K562 (cell line): ENCODE data around the gene GNS. TPM values are rescaled to one million over a fixed set of nuclear protein-coding genes. Genes with fewer than 3 reads are reported as not detected.

Source experiments
- ATAC-seq: fragments of 200-7000 bp; cut with Tn5 transposase; 3 replicates; pipeline ENCODE4 v1.9.1; 2020; ENCODE audit warnings: moderate library complexity
- BruUV-seq: library from RNA; stranded (reverse); fragments of 400-500 nt; replicated peaks from 2 replicates; lab custom pipeline; 2021; lab: Mats Ljungman, UMichigan
- CTCF ChIA-PET: fragments of 300-600 bp; formaldehyde crosslinking; extraction: SDS; loops from one replicate; lab custom pipeline; 2021; ENCODE audit warnings: low intra/inter-chr PET ratio; lab: Yijun Ruan, JAX
- POLR2A ChIA-PET: fragments of 300-600, 350-650 bp; sonication (Branson Sonifier 250); formaldehyde crosslinking; extraction: SDS; loops from one replicate; lab custom pipeline; 2021; ENCODE audit warnings: antibody characterized with exemption, inconsistent platforms; lab: Yijun Ruan, JAX
- DNase-seq, 4 experiments: peaks; one replicate each; pipeline versions ENCODE4 v3.0.0 to v3.0.0-alpha.2; 2011 to 2018; ENCODE audit warnings: low spot score in 3 of 4, mixed read lengths in 3 of 4; ENCODE audit errors: extremely low read depth in 1 of 4
- FAIRE-seq: peaks from 2 replicates; lab custom pipeline; 2011; peaks lifted over from hg19 to GRCh38; lab: Jason Lieb, UNC
- H2AFZ ChIP-seq: 2 replicates; pipeline ENCODE4 v1.6.0; 2011; ENCODE audit warnings: low read depth, low read length, control low read depth, inconsistent platforms
- H3K27ac ChIP-seq: fragments of 200-600 bp; 3 replicates; pipeline ENCODE4 v1.8.0; 2011; ENCODE audit warnings: low read depth, mild to moderate bottlenecking, control low read depth, inconsistent platforms, low read length, moderate library complexity, mixed read lengths; ENCODE audit errors: extremely low read depth
- H3K27me3 ChIP-seq, 2 experiments: fragments of 300-600 bp in 1 of 2; 2 replicates in 1 of 2; 3 replicates in 1 of 2; pipeline versions ENCODE4 v1.6.0 to v1.8.0; 2011; ENCODE audit warnings: inconsistent platforms in 2 of 2, low read length in 2 of 2, mild to moderate bottlenecking in 1 of 2, mixed read lengths in 1 of 2, moderate library complexity in 1 of 2; ENCODE audit not compliant: control insufficient read depth in 2 of 2, insufficient read depth in 2 of 2
- H3K36me3 ChIP-seq: fragments of 300-600 bp; 3 replicates; pipeline ENCODE4 v1.8.0; 2011; ENCODE audit warnings: mild to moderate bottlenecking, low read length, inconsistent platforms; ENCODE audit not compliant: control insufficient read depth, insufficient read depth
- H3K4me1 ChIP-seq, 2 experiments: fragments of 200-600 bp in 1 of 2; replicated peaks in 1 of 2; 2 replicates in 1 of 2; 3 replicates in 1 of 2; pipeline versions ENCODE4 v1.5.1 to v1.8.0; 2011; ENCODE audit warnings: inconsistent platforms in 2 of 2, low read length in 2 of 2, mild to moderate bottlenecking in 1 of 2, mixed read lengths in 1 of 2, moderate library complexity in 1 of 2; ENCODE audit not compliant: control insufficient read depth in 2 of 2, insufficient read depth in 2 of 2
- H3K4me2 ChIP-seq: 2 replicates; pipeline ENCODE4 v1.6.1; 2011; ENCODE audit warnings: low read length, control low read depth, inconsistent platforms, mixed read lengths; ENCODE audit not compliant: insufficient read depth
- H3K4me3 ChIP-seq: fragments of 200-600 bp; sonication (generic), shearing (Covaris generic); 2 replicates; pipeline ENCODE4 v1.5.1; 2016; ENCODE audit warnings: control low read depth, inconsistent platforms
- H3K79me2 ChIP-seq: fragments of 200-600 bp; 3 replicates; pipeline ENCODE4 v1.8.0; 2011; ENCODE audit warnings: low read length, inconsistent platforms; ENCODE audit not compliant: control insufficient read depth, insufficient read depth
- H3K9ac ChIP-seq, 2 experiments: 2 replicates each; pipeline versions ENCODE4 v1.6.0 to v1.6.1; 2011; ENCODE audit warnings: low read depth in 2 of 2, low read length in 2 of 2, control low read depth in 1 of 2, inconsistent platforms in 1 of 2, mild to moderate bottlenecking in 1 of 2, mixed read lengths in 1 of 2; ENCODE audit not compliant: insufficient read depth in 1 of 2
- H3K9me1 ChIP-seq: one replicate; pipeline ENCODE4 v1.6.0; 2011; ENCODE audit warnings: inconsistent platforms, mild to moderate bottlenecking, low read length, moderate library complexity; ENCODE audit not compliant: control insufficient read depth, insufficient read depth
- H3K9me3 ChIP-seq: replicated peaks from 2 replicates; pipeline ENCODE4 v1.5.1; 2011; ENCODE audit warnings: low read depth, low read length, inconsistent platforms; ENCODE audit not compliant: control insufficient read depth, insufficient read depth
- H4K20me1 ChIP-seq: replicated peaks from 2 replicates; pipeline ENCODE4 v1.6.1; 2011; ENCODE audit warnings: low read length, inconsistent platforms, mixed read lengths; ENCODE audit not compliant: control insufficient read depth, insufficient read depth
- CBX8 ChIP-seq: fragments of 200-600 bp; sonication (generic); IDR thresholded peaks from 2 replicates; pipeline ENCODE4 v1.6.1; 2012; ENCODE audit warnings: borderline replicate concordance, mixed run types, low read depth, mild to moderate bottlenecking, moderate library complexity, mixed read lengths, low read length, control low read depth, inconsistent platforms; ENCODE audit not compliant: poor library complexity, severe bottlenecking; ENCODE audit errors: extremely low read depth
- GATA2 ChIP-seq: sonication (generic); formaldehyde crosslinking; IDR thresholded peaks from 2 replicates; pipeline ENCODE4 v1.4.0; 2020; ENCODE audit warnings: mild to moderate bottlenecking, missing genetic modification reagents
- GATAD2A ChIP-seq: fragments of 450-650 bp; IDR thresholded peaks from 2 replicates; pipeline ENCODE4 v1.6.1; 2017
- MEIS2 ChIP-seq: fragments of 450-650 bp; IDR thresholded peaks from 2 replicates; pipeline ENCODE4 v1.6.1; 2014; ENCODE audit warnings: mild to moderate bottlenecking; ENCODE audit not compliant: partially characterized antibody
- NFIC ChIP-seq: fragments of 450-650 bp; IDR thresholded peaks from 2 replicates; pipeline ENCODE4 v1.6.1; 2017; ENCODE audit warnings: mild to moderate bottlenecking, inconsistent platforms
- RCOR1 ChIP-seq, 2 experiments: IDR thresholded peaks; 2 replicates each; pipeline ENCODE4 v1.6.1; 2012; ENCODE audit warnings: low read depth in 2 of 2, low read length in 2 of 2, borderline replicate concordance in 1 of 2, improper control_type of control experiment in 1 of 2
- RUNX1 ChIP-seq: sonication (generic); IDR thresholded peaks from 2 replicates; pipeline ENCODE4 v1.6.1; 2016; ENCODE audit warnings: antibody characterized with exemption, low read depth
- ZNF175 ChIP-seq: fragments of 200-800 bp; sonication (Bioruptor generic); IDR thresholded peaks from 2 replicates; pipeline ENCODE4 v1.6.1; 2016; ENCODE audit warnings: low read depth, mild to moderate bottlenecking, missing genetic modification characterization, missing compliant biosample characterization
- ZNF518B ChIP-seq: fragments of 250-450 bp; sonication (Bioruptor Pico); IDR thresholded peaks from 2 replicates; pipeline ENCODE4 v1.5.0; 2021; ENCODE audit warnings: mild to moderate bottlenecking, moderate library complexity
- WGBS: fragments of 100-300 bp; shearing (Covaris generic); methylation state at CpG from one replicate; pipeline ENCODE4 v1.1.6; 2016; ENCODE audit warnings: low coverage, mixed read lengths; ENCODE audit not compliant: insufficient coverage; ENCODE audit errors: missing lambda C conversion rate; 5-methylcytosine and 5-hydroxymethylcytosine counted together
- in situ Hi-C: fragments of 300-500 bp; cut with MboI; formaldehyde crosslinking; loops from 4 replicates; pipeline ENCODE4 v1.15.0; 2018; ENCODE audit warnings: inconsistent platforms, mixed read lengths
- intact Hi-C: fragments of 100-400 bp; cut with micrococcal nuclease; formaldehyde crosslinking; loops from 2 replicates; pipeline ENCODE4 v1.14.2; 2022
- polyA plus RNA-seq, 8 experiments: library from polyadenylated mRNA; depleted of rRNA in 4 of 8; stranded (reverse) in 5 of 8; unstranded in 3 of 8; fragments of >200 nt; fragmentation: Nextera tagmentation in 2 of 8; fragmentation: Illumina TruSeq in 1 of 8; extraction: Ambion mirVana in 2 of 8; extraction: Trizol in 1 of 8; gene quantifications; 2 replicates each; pipeline versions ENCODE4 v1.2.1 to v1.2.3, GENCODE V29; 2011 to 2014; ENCODE audit warnings: inconsistent platforms in 1 of 8, missing spikeins in 1 of 8
- total RNA-seq, 7 experiments: library from RNA; depleted of rRNA in 6 of 7; stranded (reverse); fragments of >200 nt in 6 of 7; fragmentation: Illumina TruSeq in 2 of 7; extraction: Trizol in 2 of 7; gene quantifications; 2 replicates each; pipeline versions ENCODE4 v1.2.1 to v1.2.3, GENCODE V29; 2011 to 2021; ENCODE audit warnings: low replicate concordance in 1 of 7

The GNS gene
- total and polyA plus RNA-seq, 9 of the 15 experiments (the other 6 are each of a cell fraction or from before 2014, with no cell fraction given) = 4.6 to 30.3 (median 18.9) TPM

DNA sequence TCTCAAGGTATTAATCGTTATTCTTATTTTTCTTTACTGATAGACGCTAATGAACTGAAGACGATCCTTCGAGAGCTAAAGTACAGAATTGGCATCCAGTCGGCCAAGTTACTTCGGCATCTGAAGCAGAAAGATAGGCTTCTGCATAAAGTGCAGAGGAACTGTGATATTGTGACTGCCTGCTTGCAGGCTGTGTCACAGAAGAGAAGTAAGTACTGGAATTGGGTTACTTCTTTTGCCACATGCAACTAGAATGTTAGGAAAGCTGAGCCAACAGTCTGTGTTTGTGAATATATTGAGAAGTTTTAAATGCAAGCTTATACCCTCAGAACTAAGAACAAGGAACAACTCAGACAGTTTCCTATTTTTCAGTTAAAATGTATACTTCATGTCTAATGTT is 26.6 kb upstream of the GNS start:
- intact Hi-C loops = no loop called here
- H3K9me3 ChIP-seq = no peaks in the 10 kb centered on the region
- POLR2A ChIA-PET = interaction anchor here (1.4 kb wide), 1 partner anchor 10 kb away, joined by 4 read pairs; no protein-coding TSS in a partner anchor
- WGBS = 0% methylated on average over 6 of the region's 6 CpGs
- no peak for ATAC-seq
- no TSS peak for BruUV-seq
- H3K79me2 ChIP-seq = no peaks in the 10 kb centered on the region
- H4K20me1 ChIP-seq = no peaks in the 10 kb centered on the region
- peaks cover 19 to 37% of the 10 kb centered on the region in 2 experiments for H3K27me3 ChIP-seq
- no peak overlapping the region for H3K4me3 ChIP-seq
- no peak for TF ChIP-seq RUNX1
- no peak for TF ChIP-seq GATAD2A
- TF ChIP-seq CBX8 = peak; percentile 52
- TF ChIP-seq, all 486 proteins: peak for 1
- H3K4me2 ChIP-seq = no peak overlapping the region
- DNase-seq (no peak), FAIRE-seq (no peak)
- in situ Hi-C loops = no loop called here
- H2AFZ ChIP-seq = no peak overlapping the region
- peaks cover 0 to 5% of the 10 kb centered on the region in 2 experiments; a peak in 2 of 5 replicates for H3K4me1 ChIP-seq
- H3K27ac ChIP-seq = no peak overlapping the region
- CTCF ChIA-PET = no interaction called here
- no peaks in the 10 kb centered on the region for H3K9me1 ChIP-seq
- H3K9ac ChIP-seq = no peak overlapping the region
- H3K36me3 ChIP-seq = no peaks in the 10 kb centered on the region

GRCh38 chr12:64782191-64782876 is 23.1 kb upstream of the GNS start:
- FAIRE-seq = no peak
- no peaks in the 10 kb centered on the region for H3K79me2 ChIP-seq
- H3K27me3 ChIP-seq = peaks cover 35 to 55% of the 10 kb centered on the region in 2 experiments
- no peak overlapping the region for H3K4me2 ChIP-seq
- no peak for DNase-seq
- H3K36me3 ChIP-seq = no peaks in the 10 kb centered on the region
- H2AFZ ChIP-seq = no peak overlapping the region
- ATAC-seq = no peak
- ChIA-PET POLR2A (no interaction called here), CTCF (interaction anchor here (0.9 kb wide), 1 partner anchor 13 kb away, joined by 3 read pairs; no protein-coding TSS in a partner anchor)
- no TSS peak for BruUV-seq
- H3K9me3 ChIP-seq = no peaks in the 10 kb centered on the region
- H3K4me1 ChIP-seq = peaks cover 0 to 13% of the 10 kb centered on the region in 2 experiments; a peak in 2 of 5 replicates
- no peak overlapping the region for H3K4me3 ChIP-seq
- no peak overlapping the region for H3K27ac ChIP-seq
- in situ Hi-C loops = no loop called here
- intact Hi-C loops = no loop called here
- WGBS = 6% methylated on average over 6 of the region's 6 CpGs
- no peaks in the 10 kb centered on the region for H3K9me1 ChIP-seq
- H3K9ac ChIP-seq = no peak overlapping the region
- H4K20me1 ChIP-seq = no peaks in the 10 kb centered on the region
- TF ChIP-seq ZNF175 (no peak), GATA2 (CRISPR knock-in tag) (peak; percentile 36; the same call in 1 of the 2 replicates), MEIS2 (peak; percentile 84), NFIC (no peak), ZNF518B (CRISPR knock-in tag) (no peak), RCOR1 (IDR thresholded peaks at IDR 0.05; ENCODE audit: borderline replicate concordance in 1 of 2, low read depth in 2 of 2, low read length in 2 of 2) (0 out of 4 replicates have a peak, but pooled peaks of 1 of the 2 experiments have one; percentile 39)
